ENCODE data around the gene DOCK4. TPM values are rescaled to one million over a fixed set of nuclear protein-coding genes. Genes with fewer than 3 reads are reported as not detected.

Gene DOCK4
- total and polyA plus RNA-seq, 4 donors: 2.9 to 94.3 (median 20.0) TPM

DNA sequence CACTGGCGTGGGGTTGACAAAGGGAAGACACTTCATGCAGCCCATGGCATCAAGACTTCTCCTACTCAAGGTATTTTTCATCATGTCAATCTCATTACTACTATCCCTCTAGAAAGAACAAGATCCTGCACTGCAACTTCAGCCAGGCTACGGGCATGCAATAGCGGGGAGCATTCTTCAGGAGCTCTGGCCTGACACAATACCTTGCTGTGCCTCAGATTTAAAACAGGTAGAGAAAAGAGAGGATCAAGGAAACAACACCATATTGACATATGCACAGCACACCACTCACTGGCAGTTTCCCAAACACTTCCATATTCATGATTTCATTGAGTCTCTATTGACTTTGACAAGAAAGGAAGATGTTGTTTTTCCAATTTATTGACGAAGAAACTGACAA is 51.5 kb downstream of the DOCK4 start:
- intact Hi-C loops (cut with DNase I): no loop called here
- 73 to 85% methylated on average over 4 of the region's 4 CpGs for WGBS, 2 donors
- ATAC-seq (ENCODE audit: low FRiP score) (no peak), DNase-seq (no peak)
- Histone ChIP-seq H3K4me3 (ENCODE audit: low read length in 2 of 2) (no peak overlapping the region), H3K9me3 (ENCODE audit: control insufficient read depth, low read length) (no peaks in the 10 kb centered on the region), H3K27me3 (ENCODE audit: control insufficient read depth in 1 of 2, insufficient read depth in 2 of 2, low read length in 1 of 2) (no peaks in the 10 kb centered on the region), H3K36me3 (ENCODE audit: control insufficient read depth in 1 of 2, insufficient read depth in 2 of 2, low read length in 1 of 2) (no peaks in the 10 kb centered on the region), H3K4me1 (ENCODE audit: control insufficient read depth in 1 of 2, insufficient read depth in 2 of 2, low read length in 2 of 2) (no peaks in the 10 kb centered on the region), H3K27ac (ENCODE audit: low read depth in 1 of 2, low read length in 2 of 2) (no peak overlapping the region)

DNA sequence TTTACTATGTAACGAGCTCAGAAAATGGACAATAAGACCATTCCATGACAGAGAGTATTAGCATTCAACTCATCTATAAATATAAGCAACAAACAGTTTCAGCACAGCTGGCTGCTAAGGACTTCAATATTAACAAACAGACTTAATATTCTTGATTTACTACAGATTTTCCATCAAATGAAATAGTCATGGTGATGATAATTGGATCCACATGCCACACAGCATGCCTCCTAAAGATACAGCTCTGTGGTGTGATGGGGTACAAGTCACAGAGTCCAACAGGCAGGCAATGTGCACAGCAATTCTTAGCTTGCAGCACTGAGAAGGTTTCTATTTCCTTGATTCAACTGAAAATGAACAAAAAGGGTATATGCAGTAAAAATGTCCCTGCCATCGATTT is 54.0 kb downstream of the DOCK4 start:
- ATAC-seq (ENCODE audit: low FRiP score): no peak
- no peak overlapping the region for H3K27ac ChIP-seq (ENCODE audit: low read depth in 1 of 2, low read length in 2 of 2)
- no peaks in the 10 kb centered on the region for H3K9me3 ChIP-seq (ENCODE audit: control insufficient read depth, low read length)
- no peak for DNase-seq
- WGBS, 2 donors: 88 to 90% methylated on average over 2 of the region's 2 CpGs
- no peaks in the 10 kb centered on the region for H3K27me3 ChIP-seq (ENCODE audit: control insufficient read depth in 1 of 2, insufficient read depth in 2 of 2, low read length in 1 of 2)
- no peaks in the 10 kb centered on the region for H3K4me1 ChIP-seq (ENCODE audit: control insufficient read depth in 1 of 2, insufficient read depth in 2 of 2, low read length in 2 of 2)
- H3K4me3 ChIP-seq (ENCODE audit: low read length in 2 of 2): no peak overlapping the region
- no peaks in the 10 kb centered on the region for H3K36me3 ChIP-seq (ENCODE audit: control insufficient read depth in 1 of 2, insufficient read depth in 2 of 2, low read length in 1 of 2)
- intact Hi-C loops (cut with DNase I): no loop called here

DNA sequence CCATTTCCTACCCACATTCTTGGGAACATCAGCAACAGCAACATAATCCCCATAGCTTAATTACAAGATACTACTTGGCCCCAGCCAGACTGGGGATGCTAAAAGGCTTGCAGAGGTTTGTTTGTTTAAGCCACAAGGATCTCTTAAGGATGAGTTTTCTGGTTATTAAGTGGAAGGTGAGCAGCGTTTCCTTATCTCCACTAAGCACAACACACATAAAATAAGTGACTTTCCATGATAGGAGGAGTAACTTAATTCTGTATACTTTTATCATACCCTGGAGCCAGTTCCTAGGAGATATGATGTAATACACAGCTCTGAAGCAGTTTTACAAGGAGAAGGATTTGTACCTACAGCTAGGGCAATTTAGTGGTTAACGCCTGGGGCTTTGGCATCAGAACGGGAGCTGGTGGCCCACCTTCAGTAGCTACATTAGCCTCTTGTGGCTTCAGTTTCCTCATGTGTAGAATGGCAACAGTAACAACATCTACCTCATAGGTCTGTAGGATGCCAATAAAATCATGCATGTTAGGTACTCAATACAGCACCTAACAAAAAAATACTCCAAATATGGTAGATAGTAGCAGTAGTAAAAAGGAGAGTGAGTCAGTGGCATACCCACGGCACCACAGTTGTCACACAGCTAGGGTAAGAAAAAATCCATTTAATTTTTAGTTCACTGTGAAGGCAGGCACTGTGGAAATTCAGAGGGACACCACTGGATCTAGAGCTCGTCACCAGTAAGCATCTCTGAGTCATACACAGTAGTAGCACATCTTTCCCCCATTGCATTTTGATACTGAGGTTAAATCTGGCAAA is 55.2 kb downstream of the DOCK4 start:
- DNase-seq (no peak), ATAC-seq (ENCODE audit: low FRiP score) (no peak)
- intact Hi-C loops (cut with DNase I): no loop called here
- no peaks in the 10 kb centered on the region for H3K4me1 ChIP-seq (ENCODE audit: control insufficient read depth in 1 of 2, insufficient read depth in 2 of 2, low read length in 2 of 2)
- H3K27ac ChIP-seq (ENCODE audit: low read depth in 1 of 2, low read length in 2 of 2): no peak overlapping the region
- 70 to 72% methylated on average over 5 of the region's 5 CpGs for WGBS, 2 donors
- no peak overlapping the region for H3K4me3 ChIP-seq (ENCODE audit: low read length in 2 of 2)
- no peaks in the 10 kb centered on the region for H3K36me3 ChIP-seq (ENCODE audit: control insufficient read depth in 1 of 2, insufficient read depth in 2 of 2, low read length in 1 of 2)
- H3K9me3 ChIP-seq (ENCODE audit: control insufficient read depth, low read length): no peaks in the 10 kb centered on the region
- H3K27me3 ChIP-seq (ENCODE audit: control insufficient read depth in 1 of 2, insufficient read depth in 2 of 2, low read length in 1 of 2): no peaks in the 10 kb centered on the region

DNA sequence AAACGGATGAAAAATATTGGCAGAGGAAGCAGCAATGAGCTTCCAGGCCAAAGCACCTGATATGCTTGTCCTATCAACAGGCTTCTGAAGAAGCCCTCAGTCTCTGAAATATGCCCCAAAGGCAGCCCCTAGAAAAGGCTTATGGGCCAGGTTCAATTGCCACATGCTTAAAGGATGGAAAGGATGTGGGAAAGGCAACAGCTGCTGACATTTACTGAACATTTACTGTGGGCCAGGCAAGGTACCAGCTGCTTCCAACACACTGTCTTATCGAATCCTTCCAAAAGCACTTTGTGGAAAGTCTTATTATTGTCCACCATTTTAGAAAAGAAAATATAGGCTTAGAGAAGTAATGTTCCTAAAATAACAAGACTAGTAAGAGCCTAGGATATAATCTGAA is 56.5 kb downstream of the DOCK4 start:
- H3K27ac ChIP-seq (ENCODE audit: low read depth in 1 of 2, low read length in 2 of 2): no peak overlapping the region
- no peak for DNase-seq
- intact Hi-C loops (cut with DNase I): no loop called here

DNA sequence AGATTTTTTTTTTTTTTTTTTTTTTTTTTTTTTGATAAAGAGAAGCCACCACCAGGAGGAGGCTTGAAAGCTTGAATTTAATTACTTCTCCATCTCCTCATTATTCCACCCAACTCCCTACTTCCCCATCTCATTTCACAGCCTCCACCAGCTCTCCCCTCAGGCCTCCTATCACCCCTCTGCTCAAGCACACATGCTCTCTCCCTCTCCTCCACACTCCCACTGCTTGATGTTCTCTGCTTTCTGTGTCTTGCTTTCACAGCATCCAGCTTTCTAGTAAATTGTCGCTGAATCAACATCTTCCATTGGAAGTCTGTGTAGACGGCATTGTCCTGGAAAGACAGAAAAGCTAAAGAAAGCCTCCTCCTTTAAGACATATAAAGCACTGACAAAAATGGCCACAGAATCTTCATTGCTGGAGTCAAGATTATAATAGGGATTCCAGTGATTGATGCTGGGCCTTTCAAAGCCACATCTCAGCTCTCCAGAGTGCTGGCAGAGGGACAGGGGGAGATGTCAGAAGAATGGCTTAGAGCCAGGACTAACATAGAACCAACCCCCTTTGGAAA is 58.3 kb downstream of the DOCK4 start:
- H3K4me1 ChIP-seq (ENCODE audit: control insufficient read depth in 1 of 2, insufficient read depth in 2 of 2, low read length in 2 of 2): peaks cover 0 to 3% of the 10 kb centered on the region in 2 donors
- H3K4me3 ChIP-seq (ENCODE audit: low read length in 2 of 2): no peak overlapping the region
- intact Hi-C loops (cut with DNase I): no loop called here
- WGBS, 2 donors: 67 to 95% methylated on average over 2 of the region's 2 CpGs
- DNase-seq (no peak), ATAC-seq (ENCODE audit: low FRiP score) (no peak)
- no peaks in the 10 kb centered on the region for H3K27me3 ChIP-seq (ENCODE audit: control insufficient read depth in 1 of 2, insufficient read depth in 2 of 2, low read length in 1 of 2)
- H3K9me3 ChIP-seq (ENCODE audit: control insufficient read depth, low read length): no peaks in the 10 kb centered on the region
- no peaks in the 10 kb centered on the region for H3K36me3 ChIP-seq (ENCODE audit: control insufficient read depth in 1 of 2, insufficient read depth in 2 of 2, low read length in 1 of 2)
- H3K27ac ChIP-seq (ENCODE audit: low read depth in 1 of 2, low read length in 2 of 2): no peak overlapping the region

More for the DNA sequence above, 56.5 kb downstream of the DOCK4 start:
- Histone ChIP-seq H3K27me3 (ENCODE audit: control insufficient read depth in 1 of 2, insufficient read depth in 2 of 2, low read length in 1 of 2) (no peaks in the 10 kb centered on the region), H3K36me3 (ENCODE audit: control insufficient read depth in 1 of 2, insufficient read depth in 2 of 2, low read length in 1 of 2) (no peaks in the 10 kb centered on the region), H3K4me3 (ENCODE audit: low read length in 2 of 2) (no peak overlapping the region), H3K4me1 (ENCODE audit: control insufficient read depth in 1 of 2, insufficient read depth in 2 of 2, low read length in 2 of 2) (no peaks in the 10 kb centered on the region), H3K9me3 (ENCODE audit: control insufficient read depth, low read length) (no peaks in the 10 kb centered on the region)
- ATAC-seq (ENCODE audit: low FRiP score): no peak
- 51 to 57% methylated on average over 2 of the region's 2 CpGs for WGBS, 2 donors

DNA sequence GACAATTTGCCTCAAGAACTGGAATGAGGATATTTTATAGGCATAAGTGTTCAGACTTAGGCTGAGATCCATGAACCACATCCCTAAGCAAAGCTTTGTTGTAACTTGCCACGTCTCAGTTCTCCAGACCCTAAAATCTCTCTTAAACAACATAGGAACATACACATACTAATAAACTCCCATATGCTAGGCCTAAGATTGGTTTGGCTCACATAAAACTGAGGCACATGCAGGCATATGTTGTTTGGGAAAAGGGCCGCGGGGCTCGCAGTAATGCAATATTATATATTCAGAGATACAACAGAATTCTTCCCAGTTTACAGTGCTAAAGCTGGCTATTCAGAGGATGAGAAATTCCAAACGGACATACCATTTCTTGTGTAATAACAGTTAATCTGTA is 61.0 kb downstream of the DOCK4 start:
- 93 to 95% methylated on average over 5 of the region's 5 CpGs for WGBS, 2 donors

DNA sequence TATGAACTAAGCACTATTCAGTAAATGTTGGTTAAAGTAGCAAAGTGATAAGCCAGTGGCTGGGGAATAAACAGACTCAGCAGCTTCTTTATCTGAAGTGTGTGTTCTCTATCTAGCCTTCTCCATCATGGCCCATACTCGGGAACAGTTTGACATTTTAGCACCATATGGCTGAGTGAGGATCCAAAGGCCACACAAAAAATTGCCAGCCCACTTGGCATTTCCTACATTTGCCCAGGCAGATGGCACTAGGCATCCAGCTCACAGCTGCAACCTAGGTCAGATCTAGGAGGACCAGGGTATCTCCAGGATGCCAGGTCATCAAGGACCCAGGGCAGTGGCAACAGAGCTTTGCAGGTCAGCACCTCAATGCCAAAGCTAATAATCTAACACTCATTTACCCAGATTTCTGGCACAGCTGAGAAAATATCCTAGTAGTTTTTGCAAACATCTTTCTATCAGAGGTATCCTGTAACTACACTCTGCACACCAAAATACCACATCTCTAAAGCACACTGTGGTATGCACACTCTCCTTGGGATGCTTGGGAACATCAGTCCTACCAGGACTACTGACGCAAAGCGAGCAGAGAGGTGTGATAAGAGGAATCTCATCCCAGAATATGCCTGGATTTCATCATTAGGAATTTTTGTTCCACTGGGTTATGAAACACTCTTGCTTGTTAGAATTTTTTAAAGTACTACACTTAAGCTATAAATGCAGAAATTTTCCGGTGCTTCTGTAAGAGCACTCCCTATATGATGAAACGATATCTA is 61.7 kb downstream of the DOCK4 start:
- 64 to 72% methylated on average over 5 of the region's 5 CpGs for WGBS, 2 donors
- DNase-seq (no peak), ATAC-seq (ENCODE audit: low FRiP score) (peak; percentile 21)
- Histone ChIP-seq H3K27me3 (ENCODE audit: control insufficient read depth in 1 of 2, insufficient read depth in 2 of 2, low read length in 1 of 2) (no peaks in the 10 kb centered on the region), H3K27ac (ENCODE audit: low read depth in 1 of 2, low read length in 2 of 2) (no peak overlapping the region), H3K36me3 (ENCODE audit: control insufficient read depth in 1 of 2, insufficient read depth in 2 of 2, low read length in 1 of 2) (no peaks in the 10 kb centered on the region), H3K4me1 (ENCODE audit: control insufficient read depth in 1 of 2, insufficient read depth in 2 of 2, low read length in 2 of 2) (peaks cover 0 to 5% of the 10 kb centered on the region in 2 donors), H3K9me3 (ENCODE audit: control insufficient read depth, low read length) (no peaks in the 10 kb centered on the region), H3K4me3 (ENCODE audit: low read length in 2 of 2) (no peak overlapping the region)
- intact Hi-C loops (cut with DNase I): loop anchor here in 1 of 2 donors (5.0 kb wide), 1 partner anchor 63 kb away; the partner anchor contains the start of genes DOCK4 and ZNF277

More for the DNA sequence above, 61.0 kb downstream of the DOCK4 start:
- H3K36me3 ChIP-seq (ENCODE audit: control insufficient read depth in 1 of 2, insufficient read depth in 2 of 2, low read length in 1 of 2): no peaks in the 10 kb centered on the region
- DNase-seq (no peak), ATAC-seq (ENCODE audit: low FRiP score) (no peak)
- H3K4me1 ChIP-seq (ENCODE audit: control insufficient read depth in 1 of 2, insufficient read depth in 2 of 2, low read length in 2 of 2): peaks cover 0 to 3% of the 10 kb centered on the region in 2 donors
- intact Hi-C loops (cut with DNase I): no loop called here
- no peaks in the 10 kb centered on the region for H3K27me3 ChIP-seq (ENCODE audit: control insufficient read depth in 1 of 2, insufficient read depth in 2 of 2, low read length in 1 of 2)
- H3K4me3 ChIP-seq (ENCODE audit: low read length in 2 of 2): no peak overlapping the region
- no peaks in the 10 kb centered on the region for H3K9me3 ChIP-seq (ENCODE audit: control insufficient read depth, low read length)
- no peak overlapping the region for H3K27ac ChIP-seq (ENCODE audit: low read depth in 1 of 2, low read length in 2 of 2)

DNA sequence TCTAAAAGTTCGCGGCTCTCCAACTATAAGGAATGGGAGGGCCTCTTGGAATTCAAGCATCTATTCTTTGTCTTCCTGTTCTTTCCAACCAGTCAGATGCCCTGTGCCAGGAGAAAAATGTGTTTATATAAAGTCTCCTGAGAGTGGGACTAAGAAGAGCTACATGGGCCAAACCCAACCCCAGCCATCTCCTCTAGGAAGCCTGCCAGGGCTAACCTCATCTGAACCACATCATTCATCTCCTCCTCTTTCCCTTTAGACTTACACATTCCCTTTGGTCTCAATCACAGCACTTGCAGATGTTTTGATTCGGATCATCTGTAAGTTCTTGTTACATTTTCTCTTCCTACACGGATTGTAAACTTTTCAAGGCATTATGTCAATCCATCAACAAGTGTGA is 62.6 kb downstream of the DOCK4 start:
- ATAC-seq (ENCODE audit: low FRiP score) (peak; percentile 56), DNase-seq (peak in 1 of 2 donors; percentile 68)
- no peaks in the 10 kb centered on the region for H3K9me3 ChIP-seq (ENCODE audit: control insufficient read depth, low read length)
- no peaks in the 10 kb centered on the region for H3K36me3 ChIP-seq (ENCODE audit: control insufficient read depth in 1 of 2, insufficient read depth in 2 of 2, low read length in 1 of 2)
- intact Hi-C loops (cut with DNase I): loop anchor here in 1 of 2 donors (5.0 kb wide), 1 partner anchor 64 kb away; the partner anchor contains the start of genes DOCK4 and ZNF277
- H3K27ac ChIP-seq (ENCODE audit: low read depth in 1 of 2, low read length in 2 of 2): no peak overlapping the region
- H3K4me1 ChIP-seq (ENCODE audit: control insufficient read depth in 1 of 2, insufficient read depth in 2 of 2, low read length in 2 of 2): peaks cover 0 to 5% of the 10 kb centered on the region in 2 donors
- H3K4me3 ChIP-seq (ENCODE audit: low read length in 2 of 2): no peak overlapping the region
- 2 to 5% methylated on average over 4 of the region's 4 CpGs for WGBS, 2 donors
- H3K27me3 ChIP-seq (ENCODE audit: control insufficient read depth in 1 of 2, insufficient read depth in 2 of 2, low read length in 1 of 2): no peaks in the 10 kb centered on the region
